Posterior vena cava (tissue), 2 donors: ENCODE results near the gene SERTAD2. TPM values are rescaled to one million over a fixed set of nuclear protein-coding genes. Genes with fewer than 3 reads are reported as not detected.
A peak's percentile ranks its signal among the peaks of the same experiment; 100 is the strongest.

Experiments
- DNase-seq: peaks from one replicate; pipeline ENCODE4 v3.0.0-alpha.2; 2020; ENCODE audit warnings: low spot score
- intact Hi-C, 2 donors: fragments of 100-400 bp; cut with DNase I; formaldehyde crosslinking; loops; one replicate each; pipeline versions ENCODE4 v1.14.1 to v1.14.2; 2022 to 2023
- total RNA-seq, 2 donors: library from RNA; stranded (reverse); fragmentation: NEBNext Ultra II Directional; extraction: Animal tissue kit (Norgen Biotek cat#: 25700); gene quantifications; one replicate each; pipeline ENCODE4 v1.2.1, GENCODE V29; 2021
- donor health status: DM: yes; HTN: yes; CAD: no.
- donor health status: DM: yes; HTN: yes; CAD: no.

Gene SERTAD2
- total RNA-seq, 2 donors from 2014 or later: 17.3 to 21.8 TPM

- intact Hi-C loops: loop anchor here in 1 of 2 donors (5.0 to 10.0 kb wide), 2 partner anchors 232 to 1170 kb away; no protein-coding TSS in a partner anchor
- DNase-seq: no peak
These were observed 31.1 kb downstream of the SERTAD2 start for GRCh38 chr2:64622443-64623241.

GRCh38 chr2:64620661-64621060 lies 33.1 kb downstream of the SERTAD2 start:
- DNase-seq: no peak
- intact Hi-C loops: loop anchor here in 1 of 2 donors (5.0 to 10.0 kb wide), 2 partner anchors 234 to 1172 kb away; no protein-coding TSS in a partner anchor

- DNase-seq: no peak
- intact Hi-C loops: no loop called here
These were observed 36.0 kb downstream of the SERTAD2 start for GRCh38 chr2:64617631-64618151.

- no peak for DNase-seq
- intact Hi-C loops: no loop called here
These were observed 37.7 kb downstream of the SERTAD2 start for GRCh38 chr2:64615844-64616536.

DNA sequence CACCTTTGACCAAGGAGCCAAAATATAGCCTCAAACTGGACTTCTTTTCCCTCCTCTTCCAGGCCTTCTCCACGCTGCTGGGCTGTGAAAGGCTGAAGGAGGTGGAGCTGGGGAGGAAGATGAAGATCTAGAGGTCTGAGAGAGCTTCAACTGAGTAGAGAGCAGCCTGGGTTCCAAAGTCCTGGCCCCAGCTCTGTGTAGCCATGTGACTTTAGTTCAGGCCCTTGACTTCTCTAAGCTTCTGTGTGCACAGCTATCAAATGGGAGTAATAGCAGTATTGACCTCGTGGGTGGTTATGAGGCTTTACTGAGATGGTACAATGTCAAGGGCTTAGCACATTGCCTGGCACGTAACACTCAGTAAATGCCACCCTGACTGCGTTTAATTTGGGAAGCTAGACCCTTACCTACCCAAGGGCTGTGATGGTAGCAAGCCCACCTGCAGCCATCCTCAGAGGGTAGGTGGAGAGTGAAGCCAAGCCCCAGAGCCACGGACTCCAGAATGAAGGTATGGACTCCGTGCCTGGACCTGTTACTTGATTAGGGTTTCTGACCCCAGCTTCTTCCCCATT lies 38.4 kb downstream of the SERTAD2 start:
- intact Hi-C loops: no loop called here
- DNase-seq: no peak

GRCh38 chr2:64613276-64613675 lies 40.4 kb downstream of the SERTAD2 start:
- DNase-seq: no peak
- intact Hi-C loops: no loop called here

- intact Hi-C loops: no loop called here
These were observed 41.0 kb downstream of the SERTAD2 start for GRCh38 chr2:64612575-64613195.

GRCh38 chr2:64610316-64610855 lies 43.3 kb downstream of the SERTAD2 start:
- intact Hi-C loops: no loop called here
- no peak for DNase-seq

More at GRCh38 chr2:64612575-64613195, 41.0 kb downstream of the SERTAD2 start:
- no peak for DNase-seq

GRCh38 chr2:64609942-64610281 lies 43.8 kb downstream of the SERTAD2 start:
- intact Hi-C loops: no loop called here
- DNase-seq: no peak

GRCh38 chr2:64609227-64609941 lies 44.3 kb downstream of the SERTAD2 start:
- intact Hi-C loops: no loop called here
- DNase-seq: peak; percentile 91

GRCh38 chr2:64608867-64609226 lies 44.9 kb downstream of the SERTAD2 start:
- intact Hi-C loops: no loop called here
- DNase-seq: no peak

DNA sequence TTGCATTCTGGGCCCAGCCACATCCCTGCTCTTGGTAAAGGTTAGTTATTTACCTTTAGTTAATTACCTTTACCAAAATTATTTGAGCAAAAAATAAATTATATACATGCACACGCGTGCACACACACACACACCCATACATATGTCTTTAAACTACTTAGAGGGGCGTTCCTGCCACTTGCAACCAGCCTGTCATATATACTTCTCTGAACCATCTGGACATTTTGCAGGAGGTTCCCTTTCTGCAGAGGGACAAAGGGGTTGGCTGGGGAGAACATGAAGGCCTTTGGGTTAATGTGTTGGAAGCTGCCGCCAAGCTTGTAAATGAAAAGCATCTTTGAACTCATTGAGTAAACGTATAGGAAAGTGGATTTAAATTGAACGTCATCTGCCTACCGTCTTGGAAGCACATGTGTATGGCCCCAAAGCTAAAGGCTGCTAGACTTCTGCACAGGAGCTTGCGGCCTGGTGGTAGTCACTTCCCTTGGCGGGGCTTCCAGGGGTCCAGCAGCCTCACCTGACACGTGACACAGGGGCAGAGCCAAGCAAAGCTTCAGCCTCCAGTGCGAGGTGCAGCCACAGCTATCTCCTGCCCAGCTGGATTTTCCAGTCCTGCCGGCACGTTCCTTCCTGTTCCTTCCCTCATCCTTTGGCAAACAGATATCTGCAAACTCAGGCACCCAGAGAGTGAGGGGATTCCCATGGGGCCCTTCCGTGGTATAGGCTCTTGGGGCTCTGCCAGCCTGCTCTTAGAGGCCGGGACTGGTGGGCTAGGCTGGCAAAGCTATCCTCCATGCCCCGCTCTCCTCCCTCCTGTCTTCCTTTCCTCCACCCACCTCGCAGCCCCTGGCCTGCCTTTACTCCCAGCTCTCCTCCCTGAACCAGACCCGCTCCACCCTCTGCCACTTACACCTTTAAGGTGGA lies 46.1 kb downstream of the SERTAD2 start:
- DNase-seq: no peak
- intact Hi-C loops: no loop called here

GRCh38 chr2:64606479-64607363 lies 47.0 kb downstream of the SERTAD2 start:
- intact Hi-C loops: no loop called here
- peak; percentile 98 for DNase-seq

- intact Hi-C loops: no loop called here
- no peak for DNase-seq
These were observed 47.7 kb downstream of the SERTAD2 start for GRCh38 chr2:64605991-64606478.

- DNase-seq: no peak
- intact Hi-C loops: no loop called here
These were observed 48.7 kb downstream of the SERTAD2 start for GRCh38 chr2:64605026-64605471.

- no peak for DNase-seq
- intact Hi-C loops: no loop called here
These were observed 49.6 kb downstream of the SERTAD2 start for GRCh38 chr2:64604155-64604554.

GRCh38 chr2:64602436-64602835 lies 51.3 kb downstream of the SERTAD2 start:
- DNase-seq: no peak
- intact Hi-C loops: no loop called here
